ENCODE results near the gene NR6A1. TPM values are rescaled to one million over a fixed set of nuclear protein-coding genes. Genes with fewer than 3 reads are reported as not detected.

NR6A1 gene
- polyA plus RNA-seq, 2 of the 4 experiments (the other 2 are of a cell fraction) = 1.7 to 3.3 TPM

DNA sequence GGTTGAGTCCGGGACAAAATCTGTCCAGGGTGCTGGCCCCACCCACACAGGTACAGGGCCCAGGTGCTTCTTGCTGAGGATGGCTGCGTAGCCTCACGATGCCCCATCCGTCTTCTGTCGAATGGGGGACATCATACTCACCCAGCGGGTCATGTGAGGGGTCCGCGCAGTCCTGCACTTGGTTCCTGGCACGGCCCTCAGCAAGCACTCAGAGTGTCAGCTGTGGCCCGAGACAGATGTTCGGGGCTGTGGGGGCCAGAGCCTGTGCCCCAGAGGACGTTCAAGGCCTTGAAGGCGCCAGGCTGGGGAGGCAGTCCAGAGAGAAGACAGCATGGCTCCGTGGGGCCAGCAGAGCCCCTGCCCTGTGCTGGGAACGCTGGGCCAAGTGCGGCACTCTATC, 291.7 kb downstream of the NR6A1 start:
- TF ChIP-seq, protein P1, sequence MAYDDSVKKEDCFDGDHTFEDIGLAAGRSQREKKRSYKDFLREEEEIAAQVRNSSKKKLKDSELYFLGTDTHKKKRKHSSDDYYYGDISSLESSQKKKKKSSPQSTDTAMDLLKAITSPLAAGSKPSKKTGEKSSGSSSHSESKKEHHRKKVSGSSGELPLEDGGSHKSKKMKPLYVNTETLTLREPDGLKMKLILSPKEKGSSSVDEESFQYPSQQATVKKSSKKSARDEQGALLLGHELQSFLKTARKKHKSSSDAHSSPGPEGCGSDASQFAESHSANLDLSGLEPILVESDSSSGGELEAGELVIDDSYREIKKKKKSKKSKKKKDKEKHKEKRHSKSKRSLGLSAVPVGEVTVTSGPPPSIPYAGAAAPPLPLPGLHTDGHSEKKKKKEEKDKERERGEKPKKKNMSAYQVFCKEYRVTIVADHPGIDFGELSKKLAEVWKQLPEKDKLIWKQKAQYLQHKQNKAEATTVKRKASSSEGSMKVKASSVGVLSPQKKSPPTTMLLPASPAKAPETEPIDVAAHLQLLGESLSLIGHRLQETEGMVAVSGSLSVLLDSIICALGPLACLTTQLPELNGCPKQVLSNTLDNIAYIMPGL (CRISPR knock-in tag; IDR thresholded peaks at IDR 0.05; ENCODE audit: borderline replicate concordance) = no peak
- Histone ChIP-seq H3K4me3 (no peak overlapping the region), H3K4me2 (no peak overlapping the region), H3K4me1 (peaks cover 7% of the 10 kb centered on the region; the same call in 2 of the 3 replicates), H3K27ac (no peak overlapping the region), H3K9me3 (no peaks in the 10 kb centered on the region)
- CTCF ChIA-PET = interaction anchor here (1.1 to 3.3 kb wide), 5 partner anchors 14 to 61 kb away, joined by 3 to 25 read pairs (median 3); no protein-coding TSS in a partner anchor
- ATAC-seq (no peak), DNase-seq (ENCODE audit: low read depth in 1 of 2, low spot score in 1 of 2) (no peak), FAIRE-seq (no peak)
- POLR2A ChIA-PET = no interaction called here
- WGBS (ENCODE audit: missing lambda C conversion rate) = 89% methylated on average over 16 of the region's 16 CpGs

DNA sequence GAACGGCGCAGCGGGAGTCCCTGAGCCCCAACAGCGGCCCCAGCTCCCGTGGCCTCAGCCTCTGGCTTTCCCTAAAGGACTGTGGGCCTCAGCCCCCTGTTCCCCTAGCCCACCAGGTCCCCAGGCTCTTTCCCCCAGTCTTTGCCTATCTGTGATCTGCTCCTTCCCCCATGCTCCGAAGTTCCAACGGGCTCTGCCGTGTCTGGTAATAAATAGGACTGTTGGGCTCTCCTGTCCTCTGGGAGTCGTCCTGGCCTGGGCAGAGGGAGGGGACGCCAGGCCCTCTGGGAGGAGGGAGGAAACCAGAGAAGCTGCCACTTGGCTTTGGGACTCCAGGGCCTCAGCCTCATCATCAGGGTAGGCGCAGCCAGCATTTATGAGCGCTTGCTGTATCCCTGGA, 292.8 kb downstream of the NR6A1 start:
- Histone ChIP-seq H3K4me1 (peaks cover 7% of the 10 kb centered on the region; the same call in 2 of the 3 replicates), H3K4me3 (no peak overlapping the region; the same call in 2 of the 3 replicates), H3K4me2 (no peak overlapping the region; the same call in 2 of the 3 replicates), H3K27ac (peak overlapping the region in 1 of 2 experiments; percentile 79; a peak in 1 of 6 replicates), H3K9me3 (no peaks in the 10 kb centered on the region)
- FAIRE-seq = no peak
- WGBS (ENCODE audit: missing lambda C conversion rate) = 71% methylated on average over 7 of the region's 12 CpGs
- peak in 1 of 2 experiments; percentile 2; a peak in 2 of 6 replicates for ATAC-seq
- POLR2A ChIA-PET = interaction anchor here (0.6 kb wide), 1 partner anchor 384 kb away, joined by 3 read pairs; no protein-coding TSS in a partner anchor
- CTCF ChIA-PET = interaction anchor here (1.0 to 1.6 kb wide), 6 partner anchors 9 to 60 kb away, joined by 3 to 4 read pairs (median 3); no protein-coding TSS in a partner anchor
- no peak for DNase-seq (ENCODE audit: low read depth in 1 of 2, low spot score in 1 of 2)
- TF ChIP-seq HDAC2 (IDR thresholded peaks at IDR 0.05) (no peak), MAZ (IDR thresholded peaks at IDR 0.05; ENCODE audit: borderline replicate concordance, low read depth, low read length) (no peak), ZFP36 (IDR thresholded peaks at IDR 0.05; ENCODE audit: borderline replicate concordance, partially characterized antibody) (no peak), HOXA7 (CRISPR knock-in tag; IDR thresholded peaks at IDR 0.05) (no peak), KDM5A (IDR thresholded peaks at IDR 0.05) (no peak), CHD2 (IDR thresholded peaks at IDR 0.05; ENCODE audit: low read length, partially characterized antibody) (no peak), FOSB (CRISPR knock-in tag; IDR thresholded peaks at IDR 0.05) (no peak), RARB (CRISPR knock-in tag; IDR thresholded peaks at IDR 0.05) (no peak), PHF8 (IDR thresholded peaks at IDR 0.05; ENCODE audit: borderline replicate concordance, low read depth) (no peak), HOXB13 (CRISPR knock-in tag; IDR thresholded peaks at IDR 0.05; ENCODE audit: low read depth) (no peak), CEBPB (IDR thresholded peaks at IDR 0.05) (no peak), ZC3H11A (IDR thresholded peaks at IDR 0.05) (no peak), FOXS1 (CRISPR knock-in tag; IDR thresholded peaks at IDR 0.05) (no peak), CHD4 (IDR thresholded peaks at IDR 0.05; ENCODE audit: borderline replicate concordance) (no peak), CBX2 (IDR thresholded peaks at IDR 0.05; ENCODE audit: borderline replicate concordance, low read depth) (no peak), JUNB (IDR thresholded peaks at IDR 0.05) (no peak)
- TF ChIP-seq, protein P2, sequence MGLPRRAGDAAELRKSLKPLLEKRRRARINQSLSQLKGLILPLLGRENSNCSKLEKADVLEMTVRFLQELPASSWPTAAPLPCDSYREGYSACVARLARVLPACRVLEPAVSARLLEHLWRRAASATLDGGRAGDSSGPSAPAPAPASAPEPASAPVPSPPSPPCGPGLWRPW (IDR thresholded peaks at IDR 0.05) = no peak
- TF ChIP-seq, protein P3, sequence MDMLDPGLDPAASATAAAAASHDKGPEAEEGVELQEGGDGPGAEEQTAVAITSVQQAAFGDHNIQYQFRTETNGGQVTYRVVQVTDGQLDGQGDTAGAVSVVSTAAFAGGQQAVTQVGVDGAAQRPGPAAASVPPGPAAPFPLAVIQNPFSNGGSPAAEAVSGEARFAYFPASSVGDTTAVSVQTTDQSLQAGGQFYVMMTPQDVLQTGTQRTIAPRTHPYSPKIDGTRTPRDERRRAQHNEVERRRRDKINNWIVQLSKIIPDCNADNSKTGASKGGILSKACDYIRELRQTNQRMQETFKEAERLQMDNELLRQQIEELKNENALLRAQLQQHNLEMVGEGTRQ (IDR thresholded peaks at IDR 0.05) = no peak

DNA sequence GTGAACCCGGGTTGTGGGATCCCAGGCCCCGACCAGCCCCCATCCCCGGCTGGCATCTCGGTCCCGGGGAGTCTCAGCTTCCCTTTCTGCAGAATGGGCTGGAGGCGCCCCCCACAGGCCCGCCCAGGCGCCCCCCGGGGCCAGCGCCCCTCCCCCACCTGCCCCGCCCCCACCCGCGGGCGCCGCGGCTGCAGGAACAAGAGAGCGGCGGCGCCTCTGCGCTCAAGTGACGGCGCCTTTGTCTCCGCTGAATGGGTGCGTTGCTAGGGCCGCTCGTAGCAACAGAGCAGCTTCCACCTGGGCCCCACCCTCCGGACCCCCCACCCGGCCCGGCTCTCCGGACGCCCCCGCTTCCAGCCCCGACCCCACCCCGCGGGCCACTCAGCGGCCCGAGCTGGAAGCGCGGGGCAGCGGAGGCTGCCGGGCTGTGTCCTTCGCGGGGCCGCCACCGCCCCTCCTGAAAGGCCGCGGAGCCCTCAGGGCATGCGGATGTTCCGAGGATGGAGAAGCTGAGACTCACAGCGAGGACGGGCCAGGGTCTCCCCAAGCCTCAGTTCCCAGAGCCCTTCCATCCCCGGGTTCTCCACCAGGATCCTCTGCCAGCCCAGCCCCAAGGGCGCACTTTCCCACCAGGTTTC, 293.3 kb downstream of the NR6A1 start:
- ATAC-seq = peak in 1 of 2 experiments; percentile 2; a peak in 1 of 6 replicates
- DNase-seq (ENCODE audit: low read depth in 1 of 2, low spot score in 1 of 2) = no peak
- TF ChIP-seq, protein P4, sequence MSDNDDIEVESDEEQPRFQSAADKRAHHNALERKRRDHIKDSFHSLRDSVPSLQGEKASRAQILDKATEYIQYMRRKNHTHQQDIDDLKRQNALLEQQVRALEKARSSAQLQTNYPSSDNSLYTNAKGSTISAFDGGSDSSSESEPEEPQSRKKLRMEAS (IDR thresholded peaks at IDR 0.05) = 0 out of 2 replicates have a peak, but pooled peaks have one; percentile 3
- no peak for TF ChIP-seq RFX5 (IDR thresholded peaks at IDR 0.05)
- Histone ChIP-seq H3K9me3 (no peaks in the 10 kb centered on the region), H3K4me1 (peaks cover 7% of the 10 kb centered on the region; the same call in 2 of the 3 replicates), H3K27ac (peak overlapping the region; percentile 49 to 79; a peak in 4 of 6 replicates), H3K4me2 (peak overlapping the region; percentile 84), H3K4me3 (peak overlapping the region; percentile 42)
- POLR2A ChIA-PET = interaction anchor here (0.6 kb wide), 1 partner anchor 385 kb away, joined by 3 read pairs; no protein-coding TSS in a partner anchor
- CTCF ChIA-PET = interaction anchor here (1.0 to 1.9 kb wide), 7 partner anchors 9 to 59 kb away, joined by 3 to 5 read pairs (median 3); no protein-coding TSS in a partner anchor
- 37% methylated on average over 16 of the region's 53 CpGs for WGBS (ENCODE audit: missing lambda C conversion rate)
- FAIRE-seq = no peak

Measured in A549 (cell line).